ENCODE measurements around the gene DGKB. TPM values are rescaled to one million over a fixed set of nuclear protein-coding genes. Genes with fewer than 3 reads are reported as not detected.
"Not testable (repeated sequence)": the region's sequence is repeated elsewhere in the genome, so short reads cannot be mapped to it uniquely, and the experiment has no call there.

The DGKB gene
- total and polyA plus RNA-seq, 2 of the 8 experiments (the other 6 are each of a cell fraction or from before 2014, with no cell fraction given), result 1.9 to 2.6 TPM

DNA sequence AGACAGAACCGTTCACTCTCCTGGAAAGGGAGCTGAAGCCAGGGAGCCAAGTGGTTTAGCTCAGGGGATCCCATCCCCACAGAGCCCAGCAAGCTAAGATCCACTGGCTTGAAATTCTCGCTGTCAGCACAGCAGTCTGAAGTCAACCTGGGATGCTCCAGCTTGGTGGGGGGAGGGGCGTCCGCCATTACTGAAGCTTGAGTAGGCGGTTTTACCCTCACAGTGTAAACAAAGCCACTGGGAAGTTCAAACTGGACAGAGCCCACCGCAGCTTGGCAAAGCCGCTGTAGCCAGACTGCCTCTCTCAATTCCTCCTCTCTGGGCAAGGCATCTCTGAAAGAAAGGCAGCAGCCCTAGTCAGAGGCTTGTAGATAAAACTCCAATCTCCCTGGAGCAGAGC is 443.7 kb downstream of the DGKB start:
- H3K23me2 ChIP-seq (ENCODE audit: low read depth, low read length); H3K27ac ChIP-seq (ENCODE audit: low read depth, low read length); H2BK15ac ChIP-seq (ENCODE audit: low read length); H2AK5ac ChIP-seq (ENCODE audit: low read depth, low read length); H3K56ac ChIP-seq (replicated peaks; ENCODE audit: insufficient read length, low read depth, low read length); H3K14ac ChIP-seq (ENCODE audit: insufficient read length); H3K4me2 ChIP-seq (ENCODE audit: insufficient read depth in 1 of 2, low read depth in 2 of 2, low read length in 2 of 2); H3K23ac ChIP-seq (ENCODE audit: insufficient read length); H3K4me3 ChIP-seq (ENCODE audit: extremely low read depth in 1 of 4, insufficient read depth in 2 of 4, low read depth in 3 of 4, low read length in 4 of 4); H4K20me1 ChIP-seq (replicated peaks in 1 of 2; ENCODE audit: control insufficient read depth in 1 of 2, insufficient read depth in 2 of 2, low read length in 2 of 2); H3K36me3 ChIP-seq (ENCODE audit: control insufficient read depth in 2 of 4, insufficient read depth in 4 of 4, low read length in 3 of 4); H3K79me1 ChIP-seq (ENCODE audit: low read depth, low read length); H3K18ac ChIP-seq (ENCODE audit: extremely low read depth, low read length); H3K4me1 ChIP-seq (replicated peaks in 1 of 4; ENCODE audit: control insufficient read depth in 3 of 4, insufficient read depth in 4 of 4, low read length in 3 of 4); H4K91ac ChIP-seq (replicated peaks; ENCODE audit: insufficient read length, low read length); FAIRE-seq; H3K4ac ChIP-seq (replicated peaks; ENCODE audit: insufficient read length, low read depth, low read length); H2AFZ ChIP-seq (ENCODE audit: low read length); H2BK5ac ChIP-seq (ENCODE audit: low read depth, low read length); H2BK12ac ChIP-seq (ENCODE audit: low read depth, low read length); H3K9me3 ChIP-seq (ENCODE audit: insufficient read depth in 2 of 2, low read depth in 1 of 2, low read length in 1 of 2); H2BK20ac ChIP-seq (ENCODE audit: low read length); H4K5ac ChIP-seq (ENCODE audit: insufficient read length, low read depth, low read length); H4K8ac ChIP-seq (ENCODE audit: extremely low read depth, insufficient read depth, low read length); H2BK120ac ChIP-seq (replicated peaks; ENCODE audit: low read depth, low read length); H3K79me2 ChIP-seq (ENCODE audit: control insufficient read depth in 1 of 2, insufficient read depth in 2 of 2, low read length in 2 of 2); H3K27me3 ChIP-seq (replicated peaks in 1 of 4; ENCODE audit: control insufficient read depth in 3 of 4, extremely low read depth in 1 of 4, insufficient read depth in 3 of 4, low read length in 3 of 4); H3K9ac ChIP-seq (replicated peaks in 1 of 4; ENCODE audit: extremely low read depth in 1 of 4, low read depth in 3 of 4, low read length in 3 of 4): not testable (repeated sequence)
- ChIA-PET CTCF (ENCODE audit: partially characterized antibody) (interaction anchor here (0.6 to 2.4 kb wide), 14 partner anchors 8 to 1468 kb away, joined by 3 to 8 read pairs (median 3); partner anchors contain the start of gene ETV1), POLR2A (ENCODE audit: partially characterized antibody) (interaction anchor here (1.0 kb wide), 1 partner anchor 469 kb away, joined by 3 read pairs; no protein-coding TSS in a partner anchor)
- WGBS, 2 experiments (ENCODE audit: extremely low coverage in 1 of 2, insufficient coverage in 1 of 2, insufficient read length in 1 of 2, insufficient replicate concordance in 2 of 2, low coverage in 1 of 2, low lambda C conversion rate in 2 of 2, missing lambda C conversion rate in 1 of 2), result 81% methylated on average over 7 of the region's 7 CpGs; no CpG with 5 or more reads in 1 of the 2 experiments
- peak; percentile 53; the same call in 1 of the 2 replicates for TF ChIP-seq YY1 (IDR thresholded peaks at IDR 0.05; ENCODE audit: low read depth, low read length)
- peak in 1 of 2 experiments; percentile 45 for DNase-seq (ENCODE audit: low read depth in 1 of 2, low spot score in 2 of 2)

Data from H1 (cell line).